Fibroblast of lung (primary cell): Measurements from ENCODE around the gene ZNF576. TPM values are rescaled to one million over a fixed set of nuclear protein-coding genes. Genes with fewer than 3 reads are reported as not detected.
A peak's percentile ranks its signal among the peaks of the same experiment; 100 is the strongest.

Experiments used
- DNase-seq, 2 donors: peaks; one replicate each; pipeline versions ENCODE4 v3.0.0 to v3.0.0-alpha.2; 2010; ENCODE audit warnings: low read depth in 2 of 2
- H2AFZ ChIP-seq: 2 replicates; pipeline ENCODE4 v1.5.1; 2012; ENCODE audit warnings: low read length, control low read depth, inconsistent platforms
- H3K27ac ChIP-seq: 2 replicates; pipeline ENCODE4 v1.5.1; 2011; ENCODE audit warnings: low read length, control low read depth; ENCODE audit not compliant: insufficient read depth
- H3K27me3 ChIP-seq: 2 replicates; pipeline ENCODE4 v1.5.1; 2011; ENCODE audit warnings: mild to moderate bottlenecking, low read length; ENCODE audit not compliant: control insufficient read depth, insufficient read depth
- H3K36me3 ChIP-seq: 2 replicates; pipeline ENCODE4 v1.5.1; 2011; ENCODE audit warnings: low read length; ENCODE audit not compliant: control insufficient read depth, insufficient read depth
- H3K4me1 ChIP-seq: 2 replicates; pipeline ENCODE4 v1.5.1; 2011; ENCODE audit warnings: low read length; ENCODE audit not compliant: control insufficient read depth, insufficient read depth; ENCODE audit errors: extremely low read depth
- H3K4me2 ChIP-seq: 2 replicates; pipeline ENCODE4 v1.5.1; 2011; ENCODE audit warnings: low read length, control low read depth; ENCODE audit not compliant: insufficient read depth; ENCODE audit errors: extremely low read depth
- H3K4me3 ChIP-seq, 4 experiments: fragments of 200-600 bp in 1 of 4; sonication (generic) in 1 of 4; replicated peaks in 1 of 4; 2 replicates each; pipeline ENCODE4 v1.5.1; 2011 to 2016; ENCODE audit warnings: low read length in 4 of 4, low read depth in 3 of 4, mild to moderate bottlenecking in 3 of 4, control low read depth in 2 of 4, inconsistent platforms in 1 of 4, mixed read lengths in 1 of 4; ENCODE audit not compliant: insufficient read depth in 1 of 4; ENCODE audit errors: control extremely low read depth in 1 of 4
- H3K79me2 ChIP-seq: 2 replicates; pipeline ENCODE4 v1.5.1; 2012; ENCODE audit warnings: mild to moderate bottlenecking, low read length, inconsistent platforms; ENCODE audit not compliant: control insufficient read depth, insufficient read depth
- H3K9ac ChIP-seq: 2 replicates; pipeline ENCODE4 v1.5.1; 2011; ENCODE audit warnings: mild to moderate bottlenecking, low read length, control low read depth; ENCODE audit not compliant: insufficient read depth
- H3K9me3 ChIP-seq: 2 replicates; pipeline ENCODE4 v1.5.1; 2012; ENCODE audit warnings: low read depth, low read length; ENCODE audit not compliant: control insufficient read depth, insufficient read depth
- H4K20me1 ChIP-seq: 2 replicates; pipeline ENCODE4 v1.5.1; 2011; ENCODE audit warnings: low read length; ENCODE audit not compliant: control insufficient read depth, insufficient read depth; ENCODE audit errors: extremely low read depth
- CTCF ChIP-seq, 2 donors: IDR thresholded peaks in 1 of 2; conservative IDR thresholded peaks in 1 of 2; 1 replicate in 1 of 2; 2 replicates in 1 of 2; pipeline ENCODE4 v1.5.1; 2011 to 2012; ENCODE audit warnings: low read length in 2 of 2, control low read depth in 1 of 2, inconsistent platforms in 1 of 2, low read depth in 1 of 2, mild to moderate bottlenecking in 1 of 2
- EZH2 ChIP-seq: IDR thresholded peaks from 2 replicates; pipeline ENCODE4 v1.5.1; 2012; ENCODE audit warnings: low read length, control low read depth, mild to moderate bottlenecking; ENCODE audit errors: missing control alignments
- polyA plus RNA-seq, 2 donors: library from polyadenylated mRNA; depleted of rRNA in 1 of 2; stranded (reverse) in 1 of 2; unstranded in 1 of 2; fragments of >200 nt; gene quantifications; 2 replicates each; pipeline ENCODE4 v1.2.1, GENCODE V29; 2011 to 2012; ENCODE audit warnings: missing spikeins in 1 of 2
- total RNA-seq: library from RNA; depleted of rRNA; stranded (reverse); fragments of >200 nt; gene quantifications from 2 replicates; pipeline ENCODE4 v1.2.1, GENCODE V29; 2014

The ZNF576 gene
- total and polyA plus RNA-seq, 2 donors (not counting 1 experiment from before 2014, with no cell fraction given), result 7.0 to 9.7 TPM

- H3K79me2 ChIP-seq, result peaks cover 33% of the 10 kb centered on the region
- H3K27ac ChIP-seq, result no peak overlapping the region
- no peak overlapping the region for H2AFZ ChIP-seq
- H3K4me1 ChIP-seq, result peaks cover 4% of the 10 kb centered on the region
- no peak for DNase-seq
- no peak overlapping the region for H3K4me2 ChIP-seq
- H3K36me3 ChIP-seq, result peaks cover 17% of the 10 kb centered on the region
- no peaks in the 10 kb centered on the region for H3K9me3 ChIP-seq
- no peak overlapping the region for H3K9ac ChIP-seq
- no peak overlapping the region for H3K4me3 ChIP-seq
- H4K20me1 ChIP-seq, result no peaks in the 10 kb centered on the region
- TF ChIP-seq CTCF (conservative IDR thresholded peaks at IDR 0.05 in 1 of 2, IDR thresholded peaks at IDR 0.05 in 1 of 2; ENCODE audit: low read depth in 1 of 2, low read length in 2 of 2) (no peak), EZH2 (no peak)
- H3K27me3 ChIP-seq, result no peaks in the 10 kb centered on the region
Observed at GRCh38 chr19:43592800-43593350, 3.5 kb upstream of the ZNF576 start.

GRCh38 chr19:43594081-43594697 is 2.2 kb upstream of the ZNF576 start:
- H3K27me3 ChIP-seq, result no peaks in the 10 kb centered on the region
- H3K4me1 ChIP-seq, result peaks cover 8% of the 10 kb centered on the region
- H4K20me1 ChIP-seq, result no peaks in the 10 kb centered on the region
- H3K9me3 ChIP-seq, result no peaks in the 10 kb centered on the region
- no peak overlapping the region for H3K9ac ChIP-seq
- H2AFZ ChIP-seq, result no peak overlapping the region
- H3K36me3 ChIP-seq, result peaks cover 23% of the 10 kb centered on the region
- H3K4me3 ChIP-seq, result peak overlapping the region; percentile 52 to 90 (median 78)
- H3K27ac ChIP-seq, result no peak overlapping the region
- peak overlapping the region; percentile 94 for H3K4me2 ChIP-seq
- DNase-seq, result no peak
- H3K79me2 ChIP-seq, result peaks cover 42% of the 10 kb centered on the region
- TF ChIP-seq CTCF (conservative IDR thresholded peaks at IDR 0.05 in 1 of 2, IDR thresholded peaks at IDR 0.05 in 1 of 2; ENCODE audit: low read depth in 1 of 2, low read length in 2 of 2) (no peak), EZH2 (no peak)

GRCh38 chr19:43594710-43595604 is 1.4 kb upstream of the ZNF576 start:
- Histone ChIP-seq H3K4me1 (peaks cover 8% of the 10 kb centered on the region), H3K4me2 (peak overlapping the region; percentile 94), H3K79me2 (peaks cover 42% of the 10 kb centered on the region), H3K27ac (peak overlapping the region; percentile 84), H3K9me3 (no peaks in the 10 kb centered on the region), H3K4me3 (peak overlapping the region; percentile 52 to 90 (median 78)), H3K27me3 (no peaks in the 10 kb centered on the region), H4K20me1 (no peaks in the 10 kb centered on the region), H3K36me3 (peaks cover 27% of the 10 kb centered on the region), H3K9ac (peak overlapping the region; percentile 79), H2AFZ (no peak overlapping the region)
- TF ChIP-seq CTCF (conservative IDR thresholded peaks at IDR 0.05 in 1 of 2, IDR thresholded peaks at IDR 0.05 in 1 of 2; ENCODE audit: low read depth in 1 of 2, low read length in 2 of 2) (peak; percentile 82 to 85), EZH2 (no peak)
- peak; percentile 56 to 60 for DNase-seq
